Head of caudate nucleus (tissue), 42 donors: Measurements from ENCODE around the gene DVL1.

ENCODE experiments used
- DNase-seq, 42 donors: peaks; one replicate each; pipeline versions ENCODE4 v3.0.0 to v3.0.0-alpha.2; 2020 to 2021; ENCODE audit warnings: mixed read lengths in 7 of 42
- intact Hi-C: fragments of 100-400 bp; cut with DNase I; formaldehyde crosslinking; loops from one replicate; pipeline ENCODE4 v1.15.0; 2022

Gene DVL1

GRCh38 chr1:1347026-1347595, 2.1 kb downstream of the DVL1 start:
- peak in 1 of 42 donors; percentile 23 for DNase-seq

GRCh38 chr1:1346501-1346890, 2.7 kb downstream of the DVL1 start:
- intact Hi-C loops, result no loop called here
- DNase-seq, result no peak

More at GRCh38 chr1:1347026-1347595, 2.1 kb downstream of the DVL1 start:
- intact Hi-C loops, result no loop called here

DNA sequence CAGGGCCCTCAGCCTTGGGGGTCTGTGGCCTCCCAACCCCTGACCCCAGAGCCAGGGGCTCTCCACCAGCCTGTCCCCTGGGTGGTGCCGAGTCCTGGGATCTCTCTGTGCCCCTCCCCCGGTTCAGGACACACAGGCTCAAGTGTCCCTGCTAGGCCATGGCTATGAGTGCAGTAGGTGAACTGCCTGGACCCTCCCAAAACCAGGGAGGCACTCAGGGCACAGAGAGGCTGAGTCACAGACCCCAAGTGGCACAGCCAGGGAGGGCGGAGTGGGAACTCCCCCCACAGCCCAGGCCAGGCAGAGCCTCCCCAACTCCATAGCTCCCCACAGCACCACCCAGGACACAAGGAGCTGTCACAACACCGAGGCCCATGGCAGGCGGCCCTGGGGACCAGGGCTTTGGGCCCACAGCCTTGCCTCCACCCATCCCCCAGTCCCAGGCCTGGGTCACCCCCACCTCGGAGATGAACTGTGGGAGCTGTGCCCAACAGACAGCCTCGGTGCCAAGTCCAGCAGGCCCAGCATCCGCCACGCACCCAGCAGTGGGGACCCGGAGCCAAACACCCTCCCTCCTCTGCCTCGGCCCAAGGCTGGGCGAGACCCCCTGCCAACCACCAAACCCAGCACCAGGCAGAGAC, 3.2 kb downstream of the DVL1 start:
- DNase-seq, result peak in 14 of 42 donors; percentile 9 to 73 (median 48)
- intact Hi-C loops, result no loop called here

GRCh38 chr1:1345384-1345783, 3.8 kb downstream of the DVL1 start:
- no peak for DNase-seq
- intact Hi-C loops, result no loop called here

DNA sequence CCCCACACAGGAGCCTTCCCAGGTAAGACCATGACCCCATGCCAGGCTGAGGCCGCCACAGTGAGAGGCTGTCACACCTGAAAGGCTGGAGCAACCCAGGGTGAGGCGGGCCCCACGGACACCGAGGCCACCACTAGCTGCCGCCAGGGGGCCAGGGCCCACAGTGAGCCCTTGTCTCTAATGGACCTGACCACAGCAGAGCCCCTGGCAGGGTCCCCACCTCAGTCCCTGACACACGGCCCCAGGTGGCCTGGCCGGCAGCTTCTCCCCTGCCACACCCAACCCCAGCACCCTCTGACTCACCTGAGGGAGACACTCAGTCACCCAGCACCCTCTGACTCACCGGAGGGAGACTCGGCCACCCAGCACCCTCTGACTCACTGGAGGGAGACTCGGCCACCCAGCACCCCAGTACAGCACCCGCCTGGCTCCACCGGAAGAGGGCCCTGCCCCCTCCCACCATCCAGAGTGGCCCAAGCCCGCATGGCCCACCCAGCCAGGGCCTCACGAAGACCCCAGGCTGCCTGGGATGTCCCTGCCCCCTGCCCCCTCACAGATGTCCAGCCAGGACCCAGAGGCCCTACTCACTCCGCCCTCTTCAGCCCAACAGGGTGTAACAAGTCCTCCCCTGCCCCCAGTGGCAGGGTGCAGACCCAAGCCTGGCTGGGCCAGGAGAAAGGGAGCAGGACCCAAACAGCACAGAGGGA, 4.4 kb downstream of the DVL1 start:
- intact Hi-C loops, result no loop called here
- peak in 2 of 42 donors; percentile 25 to 60 for DNase-seq

DNA sequence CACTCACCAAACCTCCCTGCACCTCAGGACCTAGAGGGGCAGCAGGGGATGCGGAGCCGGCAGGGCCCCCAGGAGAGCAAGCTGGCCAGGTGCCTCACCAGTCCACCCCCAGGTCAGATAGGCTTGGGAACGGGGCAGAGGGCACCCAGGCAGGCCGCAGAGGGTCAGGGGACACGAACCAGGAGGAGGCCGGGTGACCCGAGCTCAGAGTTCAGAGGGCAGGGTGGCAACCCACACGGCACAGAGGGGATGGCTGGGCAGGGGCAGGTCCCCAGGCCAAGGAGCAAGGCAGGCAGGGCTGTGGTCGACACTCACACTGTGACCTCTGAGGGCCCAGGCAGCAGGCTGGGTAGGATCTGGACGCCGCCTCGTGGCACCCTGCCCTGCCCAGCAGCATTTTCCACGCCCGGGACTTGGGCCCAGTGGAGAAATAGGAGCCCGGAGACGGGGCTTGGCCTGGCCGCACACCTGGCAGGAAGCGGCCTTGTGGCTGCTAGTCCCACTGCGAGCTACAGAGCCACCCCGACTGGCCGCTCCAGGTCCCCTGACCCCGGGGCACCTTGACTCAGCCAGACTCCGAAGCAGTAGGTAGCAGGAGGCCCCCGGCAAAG, 5.3 kb downstream of the DVL1 start:
- intact Hi-C loops, result no loop called here

GRCh38 chr1:1342584-1343115, 6.6 kb downstream of the DVL1 start:
- DNase-seq, result no peak
- intact Hi-C loops, result no loop called here

More for the DNA sequence above, 5.3 kb downstream of the DVL1 start:
- DNase-seq, result no peak

- DNase-seq, result no peak
- intact Hi-C loops, result no loop called here
These were observed 7.1 kb downstream of the DVL1 start for GRCh38 chr1:1342061-1342562.

DNA sequence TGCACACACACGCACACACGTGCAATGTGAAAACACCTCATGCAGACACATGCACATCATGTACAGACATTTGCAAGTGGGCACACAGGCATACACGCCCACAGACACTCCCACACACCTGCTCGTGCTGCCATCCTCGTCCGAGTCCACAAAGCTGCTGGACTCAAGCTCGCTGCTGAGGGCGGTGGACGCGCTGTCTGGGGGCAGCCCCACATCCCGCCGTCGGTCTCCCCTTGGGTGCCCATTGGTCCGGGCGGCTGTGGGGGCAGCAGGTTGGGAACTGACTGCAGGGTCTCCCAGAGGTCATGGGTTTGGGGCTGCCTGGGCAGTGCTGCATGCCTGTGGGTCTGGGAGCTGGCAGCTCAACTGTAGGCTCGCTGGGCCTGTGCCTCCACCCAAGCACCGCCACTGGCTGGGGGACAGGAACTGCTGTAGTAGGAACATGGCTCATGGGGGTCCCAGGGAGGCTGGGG, 7.6 kb downstream of the DVL1 start:
- intact Hi-C loops, result no loop called here
- peak in 1 of 42 donors; percentile 22 for DNase-seq

- intact Hi-C loops, result no loop called here
- DNase-seq, result no peak
These were observed 8.2 kb downstream of the DVL1 start for GRCh38 chr1:1340791-1341548.

DNA sequence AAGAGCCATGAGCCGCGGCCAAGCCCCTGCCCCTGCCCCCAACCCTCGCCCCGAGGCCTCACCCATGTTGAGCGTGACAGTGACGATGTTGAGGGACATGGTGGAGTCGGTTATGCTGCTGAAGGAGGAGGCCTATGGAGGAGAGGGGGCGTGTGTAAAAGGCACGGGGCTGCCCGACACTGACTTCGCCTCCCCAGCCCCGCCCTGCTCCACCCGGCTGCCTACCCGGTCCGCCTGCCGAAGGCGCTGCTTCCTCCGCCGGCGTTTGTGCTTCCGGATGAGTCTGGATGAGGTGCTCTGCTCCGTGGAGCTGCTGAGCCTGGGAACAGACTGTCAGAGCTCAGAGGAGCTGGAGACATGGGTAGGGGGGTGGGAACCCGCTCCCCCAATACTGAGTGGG, 9.0 kb downstream of the DVL1 start:
- peak in 38 of 42 donors; percentile 47 to 89 (median 70) for DNase-seq
- intact Hi-C loops, result no loop called here

GRCh38 chr1:1338278-1338677, 10.9 kb downstream of the DVL1 start:
- DNase-seq, result no peak
- intact Hi-C loops, result no loop called here

- intact Hi-C loops, result no loop called here
- peak in 10 of 42 donors; percentile 30 to 63 (median 42) for DNase-seq
These were observed 11.4 kb downstream of the DVL1 start for GRCh38 chr1:1337793-1338147.

DNA sequence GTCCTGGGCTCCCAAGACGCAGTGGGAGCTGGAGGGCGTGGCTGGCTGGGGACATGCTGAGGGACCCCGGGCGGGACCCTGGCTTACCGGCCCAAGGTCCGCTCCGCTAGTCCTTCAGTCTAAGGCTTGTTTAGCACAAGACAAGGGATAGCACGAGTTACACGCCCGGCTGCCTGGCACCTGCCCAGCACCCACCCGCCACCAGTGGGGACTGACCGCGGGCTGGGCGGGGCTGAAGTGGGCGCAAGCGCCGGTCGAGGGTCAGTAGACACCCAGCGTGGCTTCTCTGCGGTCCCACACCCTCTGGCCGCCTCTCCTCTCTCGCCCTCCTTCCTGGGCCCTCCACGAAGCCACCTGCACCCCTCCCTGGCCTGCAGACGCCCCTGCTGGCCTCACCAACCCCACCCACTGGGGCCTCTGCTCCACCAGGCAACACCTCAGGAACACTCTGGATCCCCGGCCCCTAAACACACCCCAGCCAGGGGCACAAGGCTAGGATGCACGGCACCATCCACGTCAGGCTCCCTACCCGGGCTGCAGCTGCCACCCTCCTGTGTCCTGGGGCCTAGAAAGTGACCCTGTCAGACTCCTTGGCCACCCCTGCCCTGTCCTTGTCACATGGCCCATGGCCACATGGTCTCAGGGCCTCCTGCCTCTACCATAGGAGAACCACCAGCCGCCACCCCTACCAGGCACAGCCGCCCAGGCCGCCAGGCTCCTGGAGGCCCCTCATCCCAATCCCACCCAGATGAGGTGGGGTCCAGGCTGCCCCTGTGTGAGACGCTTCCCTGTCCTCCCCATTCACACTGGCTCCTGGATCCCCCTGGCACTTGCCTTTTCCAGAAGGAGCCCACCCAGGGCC, 12.1 kb downstream of the DVL1 start:
- no peak for DNase-seq
- intact Hi-C loops, result no loop called here

DNA sequence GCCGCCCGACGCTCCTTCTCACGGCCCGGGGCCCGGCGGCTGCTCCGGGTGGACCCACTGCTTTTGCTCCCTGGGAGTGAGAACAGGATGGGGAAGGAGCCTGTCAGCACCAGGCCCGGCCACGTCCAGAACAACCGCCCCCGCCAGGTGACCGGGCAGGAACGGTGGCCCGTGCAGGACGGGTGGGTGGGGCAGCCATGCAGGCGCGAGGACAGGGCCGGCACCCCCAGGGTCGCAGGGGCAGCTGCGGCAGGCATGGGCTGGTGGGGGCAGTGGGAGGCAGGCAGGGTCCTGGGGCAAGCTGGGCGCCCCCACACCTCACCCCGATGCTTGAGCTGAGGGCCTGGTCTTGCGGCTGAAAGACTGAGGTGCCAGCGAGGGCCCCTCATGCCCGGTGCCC, 12.8 kb downstream of the DVL1 start:
- no peak for DNase-seq
- intact Hi-C loops, result no loop called here

GRCh38 chr1:1335792-1336248, 13.4 kb downstream of the DVL1 start:
- intact Hi-C loops, result no loop called here
- DNase-seq, result no peak

GRCh38 chr1:1335283-1335682, 13.9 kb downstream of the DVL1 start:
- intact Hi-C loops, result no loop called here
- DNase-seq, result no peak

DNA sequence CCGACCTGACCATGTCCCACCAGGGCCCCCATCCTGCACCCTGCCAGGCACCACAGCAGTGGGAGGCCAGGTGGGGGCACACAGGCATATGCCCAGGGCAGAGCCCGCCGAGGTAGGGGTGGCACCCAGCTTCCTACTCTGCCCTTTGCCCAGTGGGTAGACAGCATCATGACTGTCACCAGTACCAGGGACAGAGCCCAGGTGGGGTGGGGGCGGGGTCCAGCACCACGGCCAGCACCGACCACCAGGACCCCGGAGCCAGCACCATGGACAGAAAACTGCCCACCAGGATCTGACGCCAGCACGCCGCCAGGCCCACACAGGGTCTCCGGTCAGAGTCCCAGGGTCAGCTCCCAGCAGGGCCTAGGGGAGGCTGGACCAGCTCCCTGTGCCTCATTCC, 14.4 kb downstream of the DVL1 start:
- intact Hi-C loops, result no loop called here
- no peak for DNase-seq
